MM.1S (cell line): ENCODE data around the gene MSLN.

Source experiments
- DNase-seq: peaks from one replicate; pipeline ENCODE4 v3.0.0-alpha.2; 2015
- H2AFZ ChIP-seq: fragments of 300-600 bp; sonication (generic); 2 replicates; pipeline ENCODE4 v1.6.0; 2016; ENCODE audit warnings: antibody characterized with exemption, low read length
- H3F3A ChIP-seq: fragments of 300-600 bp; sonication (generic); 2 replicates; pipeline ENCODE4 v1.6.1; 2016; ENCODE audit warnings: mild to moderate bottlenecking, antibody characterized with exemption, low read length, moderate library complexity, mixed read lengths; ENCODE audit not compliant: insufficient read depth
- H3K27ac ChIP-seq: fragments of 300-600 bp; sonication (generic); 2 replicates; pipeline ENCODE4 v1.5.1; 2016; ENCODE audit warnings: mild to moderate bottlenecking, low read length
- H3K27me3 ChIP-seq: fragments of 300-600 bp; sonication (generic); replicated peaks from 2 replicates; pipeline ENCODE4 v1.6.0; 2016; ENCODE audit warnings: low read length; ENCODE audit not compliant: insufficient read depth
- H3K36me3 ChIP-seq: fragments of 300-600 bp; sonication (generic); replicated peaks from 2 replicates; pipeline ENCODE4 v1.6.1; 2016; ENCODE audit warnings: mild to moderate bottlenecking, low read length, mixed read lengths; ENCODE audit not compliant: insufficient read depth
- H3K4me1 ChIP-seq: fragments of 300-600 bp; sonication (generic); 2 replicates; pipeline ENCODE4 v1.6.1; 2016; ENCODE audit warnings: low read length, mixed read lengths
- H3K4me2 ChIP-seq: fragments of 300-600 bp; sonication (generic); 2 replicates; pipeline ENCODE4 v1.6.0; 2016; ENCODE audit warnings: low read depth, low read length
- H3K4me3 ChIP-seq: fragments of 300-600 bp; sonication (generic); 2 replicates; pipeline ENCODE4 v1.5.1; 2016; ENCODE audit warnings: low read length, mixed read lengths
- H3K79me2 ChIP-seq: fragments of 300-600 bp; sonication (generic); 2 replicates; pipeline ENCODE4 v1.6.1; 2016; ENCODE audit warnings: mixed run types, low read length, mixed read lengths
- H3K9ac ChIP-seq: fragments of 300-600 bp; sonication (generic); 2 replicates; pipeline ENCODE4 v1.6.1; 2016; ENCODE audit warnings: low read length, mixed read lengths
- H3K9me2 ChIP-seq: fragments of 300-600 bp; sonication (generic); replicated peaks from 2 replicates; pipeline ENCODE4 v1.6.1; 2016; ENCODE audit warnings: mild to moderate bottlenecking, low read length, mixed read lengths; ENCODE audit not compliant: insufficient read depth
- H3K9me3 ChIP-seq: fragments of 300-600 bp; sonication (generic); replicated peaks from 2 replicates; pipeline ENCODE4 v1.6.1; 2016; ENCODE audit warnings: mild to moderate bottlenecking, low read length, mixed read lengths; ENCODE audit not compliant: insufficient read depth
- H4K20me1 ChIP-seq: fragments of 300-600 bp; sonication (generic); 2 replicates; pipeline ENCODE4 v1.6.1; 2016; ENCODE audit warnings: mild to moderate bottlenecking, low read length, moderate library complexity, mixed read lengths; ENCODE audit not compliant: insufficient read depth
- EZH2 ChIP-seq: fragments of 300-600 bp; sonication (generic); optimal IDR thresholded peaks from 2 replicates; pipeline ENCODE3; 2017; ENCODE audit warnings: low read depth, mild to moderate bottlenecking, antibody characterized with exemption, low read length, mixed read lengths
- EZH2phosphoT487 ChIP-seq: fragments of 300-600 bp; sonication (generic); IDR thresholded peaks from 2 replicates; pipeline ENCODE4 v1.6.1; 2018; ENCODE audit warnings: antibody characterized with exemption, low read length
- TF ChIP-seq, protein P1 (sequence below): fragments of 300-600 bp; sonication (generic); IDR thresholded peaks from 2 replicates; pipeline ENCODE4 v1.5.1; 2016; ENCODE audit warnings: antibody characterized with exemption, low read length, mixed read lengths

Gene MSLN

DNA sequence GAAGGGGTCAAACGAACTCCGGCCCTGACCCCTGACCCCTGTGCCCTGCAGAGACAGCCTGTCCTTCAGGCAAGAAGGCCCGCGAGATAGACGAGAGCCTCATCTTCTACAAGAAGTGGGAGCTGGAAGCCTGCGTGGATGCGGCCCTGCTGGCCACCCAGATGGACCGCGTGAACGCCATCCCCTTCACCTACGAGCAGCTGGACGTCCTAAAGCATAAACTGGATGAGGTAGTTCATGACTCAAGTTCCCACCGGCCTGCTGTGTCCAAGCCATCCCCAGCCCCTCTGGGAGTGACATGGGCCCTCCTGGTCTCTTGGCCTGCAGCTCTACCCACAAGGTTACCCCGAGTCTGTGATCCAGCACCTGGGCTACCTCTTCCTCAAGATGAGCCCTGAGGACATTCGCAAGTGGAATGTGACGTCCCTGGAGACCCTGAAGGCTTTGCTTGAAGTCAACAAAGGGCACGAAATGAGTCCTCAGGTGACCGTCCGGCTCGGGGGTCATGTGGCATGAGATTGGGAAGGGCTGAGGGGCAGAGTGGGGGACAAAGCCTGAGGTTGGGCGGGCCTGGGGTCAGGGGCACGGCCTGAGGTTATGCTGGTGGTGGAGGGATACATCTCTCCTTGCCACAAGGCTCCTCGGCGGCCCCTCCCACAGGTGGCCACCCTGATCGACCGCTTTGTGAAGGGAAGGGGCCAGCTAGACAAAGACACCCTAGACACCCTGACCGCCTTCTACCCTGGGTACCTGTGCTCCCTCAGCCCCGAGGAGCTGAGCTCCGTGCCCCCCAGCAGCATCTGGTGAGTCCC is 5.7 kb downstream of the MSLN start:
- no peak overlapping the region for H3K4me3 ChIP-seq
- H3K9me2 ChIP-seq: no peaks in the 10 kb centered on the region
- no peaks in the 10 kb centered on the region for H3K36me3 ChIP-seq
- H3F3A ChIP-seq: no peaks in the 10 kb centered on the region
- H3K9ac ChIP-seq: no peak overlapping the region
- no peak overlapping the region for H2AFZ ChIP-seq
- no peak for DNase-seq
- no peak overlapping the region for H3K4me2 ChIP-seq
- H3K79me2 ChIP-seq: no peaks in the 10 kb centered on the region
- no peaks in the 10 kb centered on the region for H3K4me1 ChIP-seq
- no peak overlapping the region for H3K27ac ChIP-seq
- H4K20me1 ChIP-seq: no peaks in the 10 kb centered on the region
- TF ChIP-seq EZH2phosphoT487 (no peak), EZH2 (no peak)
- TF ChIP-seq, protein P1, sequence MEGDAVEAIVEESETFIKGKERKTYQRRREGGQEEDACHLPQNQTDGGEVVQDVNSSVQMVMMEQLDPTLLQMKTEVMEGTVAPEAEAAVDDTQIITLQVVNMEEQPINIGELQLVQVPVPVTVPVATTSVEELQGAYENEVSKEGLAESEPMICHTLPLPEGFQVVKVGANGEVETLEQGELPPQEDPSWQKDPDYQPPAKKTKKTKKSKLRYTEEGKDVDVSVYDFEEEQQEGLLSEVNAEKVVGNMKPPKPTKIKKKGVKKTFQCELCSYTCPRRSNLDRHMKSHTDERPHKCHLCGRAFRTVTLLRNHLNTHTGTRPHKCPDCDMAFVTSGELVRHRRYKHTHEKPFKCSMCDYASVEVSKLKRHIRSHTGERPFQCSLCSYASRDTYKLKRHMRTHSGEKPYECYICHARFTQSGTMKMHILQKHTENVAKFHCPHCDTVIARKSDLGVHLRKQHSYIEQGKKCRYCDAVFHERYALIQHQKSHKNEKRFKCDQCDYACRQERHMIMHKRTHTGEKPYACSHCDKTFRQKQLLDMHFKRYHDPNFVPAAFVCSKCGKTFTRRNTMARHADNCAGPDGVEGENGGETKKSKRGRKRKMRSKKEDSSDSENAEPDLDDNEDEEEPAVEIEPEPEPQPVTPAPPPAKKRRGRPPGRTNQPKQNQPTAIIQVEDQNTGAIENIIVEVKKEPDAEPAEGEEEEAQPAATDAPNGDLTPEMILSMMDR: no peak
- H3K9me3 ChIP-seq: no peaks in the 10 kb centered on the region
- H3K27me3 ChIP-seq: peaks cover 32% of the 10 kb centered on the region

DNA sequence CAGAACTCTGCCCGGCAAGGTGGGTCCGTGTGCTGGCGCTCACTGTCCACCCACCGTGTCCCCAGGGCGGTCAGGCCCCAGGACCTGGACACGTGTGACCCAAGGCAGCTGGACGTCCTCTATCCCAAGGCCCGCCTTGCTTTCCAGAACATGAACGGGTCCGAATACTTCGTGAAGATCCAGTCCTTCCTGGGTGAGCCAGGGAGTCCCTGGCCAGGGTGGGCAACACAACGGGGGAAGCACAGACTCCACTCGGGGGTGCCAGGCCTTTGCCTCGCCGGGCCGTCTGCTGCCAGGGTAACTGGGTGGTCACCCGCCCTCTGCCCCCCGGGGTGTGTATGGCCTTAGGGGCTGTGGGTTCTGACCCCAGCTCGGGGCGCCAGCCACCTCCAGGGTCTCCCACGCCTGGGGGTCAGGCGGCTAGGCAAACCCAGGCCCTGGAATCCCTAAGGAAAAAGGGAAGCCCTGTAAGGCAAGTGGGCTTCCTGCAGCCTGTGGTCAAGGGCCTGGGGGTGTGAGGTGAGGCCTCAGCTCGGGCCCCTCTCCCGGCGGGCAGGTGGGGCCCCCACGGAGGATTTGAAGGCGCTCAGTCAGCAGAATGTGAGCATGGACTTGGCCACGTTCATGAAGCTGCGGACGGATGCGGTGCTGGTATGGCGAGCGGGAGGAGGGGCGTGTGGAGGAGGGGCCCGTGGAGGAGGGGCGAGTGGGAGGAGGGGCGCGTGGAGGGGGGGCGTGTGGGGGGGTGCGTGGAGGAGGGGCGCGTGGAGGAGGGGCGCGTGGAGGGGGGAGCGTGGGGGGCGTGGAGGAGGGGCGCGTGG is 6.5 kb downstream of the MSLN start:
- TF ChIP-seq, protein P1: no peak
- no peak for TF ChIP-seq EZH2
- TF ChIP-seq EZH2phosphoT487: no peak
- no peaks in the 10 kb centered on the region for H3K9me3 ChIP-seq
- H3K9ac ChIP-seq: no peak overlapping the region
- no peak overlapping the region for H3K4me3 ChIP-seq
- no peaks in the 10 kb centered on the region for H4K20me1 ChIP-seq
- no peaks in the 10 kb centered on the region for H3F3A ChIP-seq
- H3K36me3 ChIP-seq: no peaks in the 10 kb centered on the region
- H3K4me2 ChIP-seq: no peak overlapping the region
- H2AFZ ChIP-seq: no peak overlapping the region
- H3K27ac ChIP-seq: no peak overlapping the region
- H3K9me2 ChIP-seq: no peaks in the 10 kb centered on the region
- peaks cover 31% of the 10 kb centered on the region for H3K27me3 ChIP-seq
- H3K4me1 ChIP-seq: no peaks in the 10 kb centered on the region
- DNase-seq: no peak
- H3K79me2 ChIP-seq: no peaks in the 10 kb centered on the region

DNA sequence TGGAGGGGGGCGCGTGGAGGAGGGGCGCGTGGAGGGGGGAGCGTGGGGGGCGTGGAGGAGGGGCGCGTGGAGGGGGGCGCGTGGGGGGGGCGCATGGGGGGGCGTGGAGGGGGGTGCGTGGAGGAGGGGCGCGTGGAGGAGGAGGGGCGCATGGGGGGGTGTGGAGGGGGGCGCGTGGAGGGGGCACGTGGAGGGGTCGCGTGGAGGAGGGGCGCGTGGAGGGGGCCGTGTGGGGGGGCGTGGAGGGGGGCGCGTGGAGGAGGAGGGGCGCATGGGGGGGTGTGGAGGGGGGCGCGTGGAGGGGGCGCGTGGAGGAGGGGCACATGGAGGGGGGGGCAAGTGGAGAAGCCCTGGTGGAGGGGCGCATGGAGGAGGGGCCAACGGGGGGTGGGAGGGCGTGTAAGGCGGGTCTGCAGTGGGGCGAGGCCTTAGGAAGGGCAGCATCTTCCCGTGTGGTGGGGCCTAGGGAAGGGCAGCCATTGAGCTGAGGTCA is 7.3 kb downstream of the MSLN start:
- no peaks in the 10 kb centered on the region for H4K20me1 ChIP-seq
- H3K27ac ChIP-seq: no peak overlapping the region
- H3K4me1 ChIP-seq: no peaks in the 10 kb centered on the region
- H3K79me2 ChIP-seq: no peaks in the 10 kb centered on the region
- no peaks in the 10 kb centered on the region for H3F3A ChIP-seq
- H3K4me3 ChIP-seq: no peak overlapping the region
- peaks cover 29% of the 10 kb centered on the region for H3K27me3 ChIP-seq
- H3K4me2 ChIP-seq: no peak overlapping the region
- no peaks in the 10 kb centered on the region for H3K9me3 ChIP-seq
- no peak overlapping the region for H2AFZ ChIP-seq
- H3K9me2 ChIP-seq: no peaks in the 10 kb centered on the region
- no peaks in the 10 kb centered on the region for H3K36me3 ChIP-seq
- DNase-seq: no peak
- no peak overlapping the region for H3K9ac ChIP-seq
- TF ChIP-seq EZH2 (no peak), EZH2phosphoT487 (no peak)
- TF ChIP-seq, protein P1: no peak
